ENCODE results near the gene ETS1.

The ETS1 gene

GRCh38 chr11:128619007-128619406 lies 31.6 kb upstream of the ETS1 start:
- H3K9me3 ChIP-seq = no peaks in the 10 kb centered on the region
- peaks cover 100% of the 10 kb centered on the region for H3K4me1 ChIP-seq
- H3K27me3 ChIP-seq = no peaks in the 10 kb centered on the region
- H3K4me3 ChIP-seq = no peak overlapping the region
- no peaks in the 10 kb centered on the region for H4K20me1 ChIP-seq
- H3K36me3 ChIP-seq = no peaks in the 10 kb centered on the region
- no peak for TF ChIP-seq Cebpa-rat (IDR thresholded peaks at IDR 0.05)
- peak overlapping the region; percentile 90 for H3K27ac ChIP-seq
- peak overlapping the region; percentile 86 for H3K4me2 ChIP-seq
- H3K9ac ChIP-seq = no peak overlapping the region

DNA sequence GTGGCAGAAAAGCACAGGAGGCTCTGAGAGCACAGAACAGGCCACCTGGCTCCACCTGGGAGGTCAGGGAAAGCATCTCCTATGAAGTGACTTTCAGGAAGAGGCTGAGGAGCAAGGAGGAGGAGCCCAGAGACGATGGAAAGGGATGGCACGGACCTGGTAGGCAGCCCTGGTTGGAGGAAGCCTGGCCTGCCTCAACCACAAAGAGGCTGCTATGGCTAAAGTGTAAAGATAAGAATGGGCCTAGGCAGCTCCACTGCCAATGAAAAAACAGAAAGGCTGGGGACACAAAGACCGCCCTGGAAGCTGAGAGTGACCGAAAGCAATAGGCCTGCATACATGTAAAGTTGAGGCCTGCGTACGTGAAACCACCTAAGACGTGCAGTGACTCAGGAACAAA lies 31.2 kb upstream of the ETS1 start:
- no peaks in the 10 kb centered on the region for H3K27me3 ChIP-seq
- no peak for TF ChIP-seq Cebpa-rat (IDR thresholded peaks at IDR 0.05)
- peak overlapping the region; percentile 90; the same call in 1 of the 2 replicates for H3K27ac ChIP-seq
- H3K36me3 ChIP-seq = no peaks in the 10 kb centered on the region
- H3K4me2 ChIP-seq = peak overlapping the region; percentile 86
- no peaks in the 10 kb centered on the region for H3K9me3 ChIP-seq
- peaks cover 100% of the 10 kb centered on the region for H3K4me1 ChIP-seq
- no peaks in the 10 kb centered on the region for H4K20me1 ChIP-seq
- no peak overlapping the region for H3K4me3 ChIP-seq
- H3K9ac ChIP-seq = no peak overlapping the region

- Histone ChIP-seq H3K9me3 (no peaks in the 10 kb centered on the region), H4K20me1 (no peaks in the 10 kb centered on the region), H3K4me3 (no peak overlapping the region), H3K4me1 (peaks cover 100% of the 10 kb centered on the region), H3K9ac (peak overlapping the region; percentile 30; the same call in 1 of the 2 replicates), H3K27me3 (no peaks in the 10 kb centered on the region), H3K36me3 (no peaks in the 10 kb centered on the region), H3K4me2 (peak overlapping the region; percentile 86), H3K27ac (peak overlapping the region; percentile 96)
- no peak for TF ChIP-seq Cebpa-rat (IDR thresholded peaks at IDR 0.05)
These were observed 28.8 kb upstream of the ETS1 start for GRCh38 chr11:128616161-128616560.

DNA sequence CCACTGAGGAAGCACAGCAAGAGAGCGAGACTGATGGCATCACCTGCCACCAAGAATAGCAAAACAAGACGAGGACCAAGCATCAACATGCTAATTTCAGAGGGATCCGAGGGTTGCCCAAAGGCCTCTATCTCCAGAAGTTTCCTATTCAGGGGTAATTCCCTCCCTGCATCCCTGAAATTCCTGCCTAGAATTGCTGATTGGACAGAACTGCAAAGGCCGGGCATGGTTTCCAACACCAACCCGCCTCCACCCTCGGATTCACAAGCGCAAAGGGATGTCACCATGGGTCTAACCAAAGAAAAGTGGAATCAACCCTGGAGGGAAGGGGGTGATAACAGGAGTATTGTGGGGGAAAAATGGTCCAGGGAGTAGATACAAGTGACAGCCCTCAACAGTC lies 28.3 kb upstream of the ETS1 start:
- no peaks in the 10 kb centered on the region for H3K27me3 ChIP-seq
- peak overlapping the region; percentile 86 for H3K4me2 ChIP-seq
- no peaks in the 10 kb centered on the region for H4K20me1 ChIP-seq
- H3K27ac ChIP-seq = peak overlapping the region; percentile 96
- H3K9me3 ChIP-seq = no peaks in the 10 kb centered on the region
- peaks cover 95% of the 10 kb centered on the region for H3K4me1 ChIP-seq
- peak overlapping the region; percentile 82; the same call in 1 of the 2 replicates for H3K9ac ChIP-seq
- no peak for TF ChIP-seq Cebpa-rat (IDR thresholded peaks at IDR 0.05)
- no peak overlapping the region for H3K4me3 ChIP-seq
- no peaks in the 10 kb centered on the region for H3K36me3 ChIP-seq

DNA sequence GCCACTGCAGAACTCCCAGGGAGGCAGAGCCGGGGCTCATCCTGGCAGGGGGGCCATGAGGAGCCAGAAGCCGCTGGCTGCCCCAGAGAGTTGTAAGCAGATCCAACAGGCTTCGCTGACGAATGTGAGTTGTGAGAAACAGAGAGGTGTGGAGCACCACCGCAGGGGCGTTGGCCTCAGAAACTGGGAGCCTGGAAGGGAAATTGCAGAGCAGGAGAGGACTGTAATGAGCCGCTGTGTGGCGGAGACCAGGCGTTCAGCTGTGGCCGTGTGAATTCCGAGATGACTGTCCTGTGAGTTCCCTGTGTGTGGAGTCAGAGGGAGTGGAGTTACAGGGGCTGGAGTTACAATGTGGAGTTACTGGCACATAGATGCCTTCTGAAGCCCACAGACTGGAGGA lies 27.7 kb upstream of the ETS1 start:
- TF ChIP-seq Cebpa-rat (IDR thresholded peaks at IDR 0.05) = no peak
- Histone ChIP-seq H4K20me1 (no peaks in the 10 kb centered on the region), H3K9ac (peak overlapping the region; percentile 82), H3K4me3 (no peak overlapping the region), H3K27ac (peak overlapping the region; percentile 96), H3K36me3 (no peaks in the 10 kb centered on the region), H3K27me3 (no peaks in the 10 kb centered on the region), H3K4me2 (peak overlapping the region; percentile 86), H3K9me3 (no peaks in the 10 kb centered on the region), H3K4me1 (peaks cover 94% of the 10 kb centered on the region)

DNA sequence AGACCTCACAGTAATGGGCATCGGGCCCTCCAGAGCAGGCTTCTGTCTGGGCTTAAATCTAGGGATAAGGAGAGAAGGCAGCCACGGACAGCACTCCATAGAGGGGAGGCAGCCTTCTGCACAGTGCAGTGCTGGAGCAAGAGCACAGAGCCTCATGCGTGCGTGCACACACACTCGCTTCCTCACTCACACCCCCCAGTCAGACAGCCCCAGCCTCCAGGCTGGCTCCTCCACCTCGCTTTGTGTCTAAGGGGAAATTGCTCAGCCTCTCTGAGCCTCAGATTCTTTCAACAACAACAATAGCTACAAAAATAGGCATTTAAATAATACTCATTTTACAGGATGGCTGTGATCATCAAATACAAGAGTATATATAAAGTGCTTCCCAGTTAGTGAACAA lies 26.7 kb upstream of the ETS1 start:
- peak overlapping the region; percentile 22 for H3K4me3 ChIP-seq
- H3K9me3 ChIP-seq = no peaks in the 10 kb centered on the region
- peak overlapping the region; percentile 96 for H3K27ac ChIP-seq

GRCh38 chr11:128613300-128613995 lies 26.1 kb upstream of the ETS1 start:
- Histone ChIP-seq H3K4me1 (peaks cover 94% of the 10 kb centered on the region), H3K27me3 (no peaks in the 10 kb centered on the region), H4K20me1 (no peaks in the 10 kb centered on the region), H3K4me3 (peak overlapping the region; percentile 22), H3K27ac (peak overlapping the region; percentile 96), H3K4me2 (peak overlapping the region; percentile 86), H3K36me3 (no peaks in the 10 kb centered on the region), H3K9ac (peak overlapping the region; percentile 82), H3K9me3 (no peaks in the 10 kb centered on the region)
- TF ChIP-seq Cebpa-rat (IDR thresholded peaks at IDR 0.05) = no peak

More for the DNA sequence above, 26.7 kb upstream of the ETS1 start:
- Histone ChIP-seq H3K4me2 (peak overlapping the region; percentile 86), H4K20me1 (no peaks in the 10 kb centered on the region), H3K36me3 (no peaks in the 10 kb centered on the region), H3K9ac (peak overlapping the region; percentile 82), H3K27me3 (no peaks in the 10 kb centered on the region), H3K4me1 (peaks cover 94% of the 10 kb centered on the region)
- no peak for TF ChIP-seq Cebpa-rat (IDR thresholded peaks at IDR 0.05)

GRCh38 chr11:128610721-128611617 lies 23.6 kb upstream of the ETS1 start:
- Histone ChIP-seq H3K36me3 (no peaks in the 10 kb centered on the region), H3K9ac (peak overlapping the region; percentile 82), H4K20me1 (no peaks in the 10 kb centered on the region), H3K4me3 (peak overlapping the region; percentile 43), H3K9me3 (no peaks in the 10 kb centered on the region), H3K4me1 (peaks cover 87% of the 10 kb centered on the region), H3K4me2 (peak overlapping the region; percentile 86), H3K27ac (peak overlapping the region; percentile 96), H3K27me3 (no peaks in the 10 kb centered on the region)
- TF ChIP-seq Cebpa-rat (IDR thresholded peaks at IDR 0.05) = no peak

DNA sequence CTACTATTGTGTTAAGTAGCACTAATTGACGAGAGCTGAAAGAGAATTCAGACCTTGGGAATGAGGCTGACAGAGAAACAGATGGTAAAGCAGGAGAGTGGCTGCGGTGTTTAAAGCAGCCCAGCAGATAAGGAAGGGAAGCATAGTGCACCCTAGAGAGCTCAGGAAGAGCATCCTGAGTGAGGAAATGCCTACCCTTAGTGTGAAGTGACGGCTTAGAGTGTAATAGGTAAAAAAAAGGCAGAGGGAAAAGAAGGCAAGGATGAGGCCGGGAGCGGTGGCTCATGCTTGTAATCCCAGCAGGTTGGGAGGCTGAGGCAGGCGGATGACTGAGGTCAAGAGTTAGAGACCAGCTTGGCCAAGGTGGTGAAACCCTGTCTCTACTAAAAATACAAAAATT lies 22.4 kb upstream of the ETS1 start:
- no peak for TF ChIP-seq Cebpa-rat (IDR thresholded peaks at IDR 0.05)
- no peaks in the 10 kb centered on the region for H4K20me1 ChIP-seq
- H3K4me1 ChIP-seq = peaks cover 78% of the 10 kb centered on the region
- H3K9ac ChIP-seq = peak overlapping the region; percentile 82
- H3K36me3 ChIP-seq = no peaks in the 10 kb centered on the region
- H3K4me3 ChIP-seq = peak overlapping the region; percentile 43; the same call in 1 of the 2 replicates
- no peaks in the 10 kb centered on the region for H3K27me3 ChIP-seq
- no peaks in the 10 kb centered on the region for H3K9me3 ChIP-seq
- peak overlapping the region; percentile 96 for H3K27ac ChIP-seq
- peak overlapping the region; percentile 86 for H3K4me2 ChIP-seq

All from BLaER1 (cell line).